A673 (cell line): ENCODE measurements around the gene TSPEAR. TPM values are rescaled to one million over a fixed set of nuclear protein-coding genes. Genes with fewer than 3 reads are reported as not detected.
"Not testable (repeated sequence)": the region's sequence is repeated elsewhere in the genome, so short reads cannot be mapped to it uniquely, and the experiment has no call there.

Source experiments
- BruUV-seq: library from RNA; stranded (reverse); fragments of 400-500 nt; replicated peaks from 2 replicates; lab custom pipeline; 2021; lab: Mats Ljungman, UMichigan
- CTCF ChIA-PET: fragments of 300-600 bp; sonication (Branson Sonifier 250); formaldehyde crosslinking; loops from one replicate; lab custom pipeline; 2022; ENCODE audit warnings: antibody characterized with exemption; lab: Charles Lee
- POLR2A ChIA-PET: fragments of 300-600 bp; sonication (Branson Sonifier 250); formaldehyde crosslinking; loops from one replicate; lab custom pipeline; 2022; ENCODE audit warnings: antibody characterized with exemption; ENCODE audit not compliant: low non-redundant PET; lab: Charles Lee
- DNase-seq: peaks from one replicate; pipeline ENCODE4 v3.0.0-alpha.2; 2015; ENCODE audit warnings: low spot score
- H3K27ac ChIP-seq: fragments of 200-600 bp; sonication (generic); 2 replicates; pipeline ENCODE4 v1.5.1; 2016; ENCODE audit warnings: mixed run types, low read depth, mild to moderate bottlenecking, mixed read lengths, antibody characterized with exemption, low read length; ENCODE audit not compliant: poor library complexity, severe bottlenecking
- H3K27me3 ChIP-seq: fragments of 200-600 bp; sonication (generic); replicated peaks from 2 replicates; pipeline ENCODE4 v1.6.1; 2017; ENCODE audit warnings: mixed run types, low read depth, mild to moderate bottlenecking, mixed read lengths, antibody characterized with exemption, low read length; ENCODE audit not compliant: insufficient read depth, poor library complexity
- H3K36me3 ChIP-seq: fragments of 200-600 bp; sonication (generic); 2 replicates; pipeline ENCODE4 v1.6.1; 2016; ENCODE audit warnings: mixed run types, mild to moderate bottlenecking, mixed read lengths, antibody characterized with exemption, low read length; ENCODE audit not compliant: insufficient read depth, poor library complexity, severe bottlenecking
- H3K4me1 ChIP-seq: fragments of 200-600 bp; sonication (generic); 2 replicates; pipeline ENCODE4 v1.6.1; 2017; ENCODE audit warnings: mixed run types, mild to moderate bottlenecking, mixed read lengths, antibody characterized with exemption, low read length; ENCODE audit not compliant: insufficient read depth, poor library complexity, severe bottlenecking
- H3K4me3 ChIP-seq: fragments of 200-600 bp; sonication (generic); 2 replicates; pipeline ENCODE4 v1.5.1; 2016; ENCODE audit warnings: low read depth, mixed run types, mild to moderate bottlenecking, mixed read lengths, low read length; ENCODE audit not compliant: poor library complexity, severe bottlenecking
- H3K9me3 ChIP-seq: fragments of 200-600 bp; sonication (generic); 2 replicates; pipeline ENCODE4 v1.6.1; 2016; ENCODE audit warnings: mixed run types, low read depth, mild to moderate bottlenecking, mixed read lengths, antibody characterized with exemption, low read length; ENCODE audit not compliant: poor library complexity, severe bottlenecking
- CTCF ChIP-seq: fragments of 300-800, 200-600 bp; sonication (generic); conservative IDR thresholded peaks from 2 replicates; pipeline ENCODE4 v1.5.1; 2017; ENCODE audit warnings: low read depth, mild to moderate bottlenecking, antibody characterized with exemption, low read length, moderate library complexity, mixed read lengths
- EZH2 ChIP-seq: fragments of 200-600 bp; sonication (generic); IDR thresholded peaks from 2 replicates; pipeline ENCODE4 v1.6.1; 2017; ENCODE audit warnings: borderline replicate concordance, low read depth, mild to moderate bottlenecking, mixed read lengths, antibody characterized with exemption, low read length; ENCODE audit not compliant: poor library complexity, severe bottlenecking
- intact Hi-C: fragments of 100-400 bp; cut with micrococcal nuclease; formaldehyde crosslinking; loops from one replicate; pipeline ENCODE4 v1.10.0; 2022; ENCODE audit not compliant: unreplicated experiment
- total RNA-seq: library from RNA; stranded (reverse); gene quantifications from 2 replicates; pipeline ENCODE4 v1.2.3, GENCODE V29; 2021

The TSPEAR gene
- total RNA-seq, 1 experiment from 2014 or later, result 8.3 TPM

DNA sequence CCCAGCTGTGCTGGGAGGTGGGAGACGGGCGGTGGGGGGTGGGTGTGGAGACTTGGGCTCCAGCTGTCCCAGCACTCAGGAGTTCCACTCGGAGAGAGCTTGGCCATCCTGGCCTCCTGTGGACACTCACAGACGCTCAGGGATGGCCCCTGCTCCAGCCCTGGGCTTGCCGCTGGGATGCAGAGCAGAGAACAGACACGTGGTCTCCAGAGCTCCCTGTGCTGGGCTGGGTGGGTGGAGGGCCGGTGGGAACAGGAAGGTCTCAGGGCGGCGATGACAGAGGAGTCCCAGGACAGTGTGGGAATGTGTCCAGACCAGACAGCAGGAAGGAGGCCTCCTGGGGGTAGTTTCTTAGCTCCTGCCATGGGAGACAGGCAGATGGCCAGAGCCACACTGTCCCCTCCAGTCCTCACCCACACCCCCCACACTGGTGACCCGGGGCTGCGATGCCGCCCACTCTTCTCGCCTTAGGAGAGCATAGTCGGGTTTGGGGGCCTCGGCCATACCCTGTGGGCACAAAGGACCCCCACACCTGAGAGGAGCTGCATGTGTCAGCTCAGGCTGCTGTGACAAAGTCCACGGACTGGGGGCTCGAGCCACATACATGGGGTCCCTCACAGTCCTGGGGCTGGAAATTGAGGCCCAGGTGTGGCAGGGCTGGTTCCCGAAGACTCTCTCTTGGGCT lies 82.5 kb downstream of the TSPEAR start:
- ChIA-PET CTCF (no interaction called here), POLR2A (no interaction called here)
- BruUV-seq, result no TSS peak
- Histone ChIP-seq H3K4me3 (no peak overlapping the region), H3K36me3 (no peaks in the 10 kb centered on the region), H3K9me3 (peaks cover 26% of the 10 kb centered on the region), H3K27ac (no peak overlapping the region), H3K4me1 (no peaks in the 10 kb centered on the region), H3K27me3 (no peaks in the 10 kb centered on the region)
- no peak for DNase-seq
- TF ChIP-seq CTCF (no peak), EZH2 (no peak)
- intact Hi-C loops, result no loop called here

DNA sequence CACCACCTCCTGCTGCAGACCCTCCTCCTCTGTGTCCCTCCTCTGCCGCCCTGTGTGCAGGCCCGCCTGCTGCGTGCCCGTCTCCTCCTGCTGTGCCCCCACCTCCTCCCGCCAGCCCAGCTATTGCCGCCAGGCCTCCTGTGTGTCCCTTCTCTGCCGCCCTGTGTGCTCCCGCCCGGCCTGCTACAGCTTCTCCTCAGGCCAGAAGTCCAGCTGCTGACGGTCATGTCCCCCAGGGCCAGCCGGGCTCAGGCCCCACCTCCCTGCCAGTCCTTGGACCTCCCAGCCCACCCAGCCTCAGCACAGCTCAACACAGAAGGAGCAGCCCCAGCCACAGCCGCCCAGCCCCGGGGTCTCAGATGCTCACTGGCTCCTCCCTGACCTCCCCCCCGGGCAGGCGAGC lies 83.5 kb downstream of the TSPEAR start:
- DNase-seq, BruUV-seq, CTCF ChIA-PET, H3K4me3 ChIP-seq, POLR2A ChIA-PET, H3K27ac ChIP-seq, H3K27me3 ChIP-seq, H3K36me3 ChIP-seq, intact Hi-C loops, H3K4me1 ChIP-seq: not testable (repeated sequence)
- peaks cover 36% of the 10 kb centered on the region for H3K9me3 ChIP-seq

DNA sequence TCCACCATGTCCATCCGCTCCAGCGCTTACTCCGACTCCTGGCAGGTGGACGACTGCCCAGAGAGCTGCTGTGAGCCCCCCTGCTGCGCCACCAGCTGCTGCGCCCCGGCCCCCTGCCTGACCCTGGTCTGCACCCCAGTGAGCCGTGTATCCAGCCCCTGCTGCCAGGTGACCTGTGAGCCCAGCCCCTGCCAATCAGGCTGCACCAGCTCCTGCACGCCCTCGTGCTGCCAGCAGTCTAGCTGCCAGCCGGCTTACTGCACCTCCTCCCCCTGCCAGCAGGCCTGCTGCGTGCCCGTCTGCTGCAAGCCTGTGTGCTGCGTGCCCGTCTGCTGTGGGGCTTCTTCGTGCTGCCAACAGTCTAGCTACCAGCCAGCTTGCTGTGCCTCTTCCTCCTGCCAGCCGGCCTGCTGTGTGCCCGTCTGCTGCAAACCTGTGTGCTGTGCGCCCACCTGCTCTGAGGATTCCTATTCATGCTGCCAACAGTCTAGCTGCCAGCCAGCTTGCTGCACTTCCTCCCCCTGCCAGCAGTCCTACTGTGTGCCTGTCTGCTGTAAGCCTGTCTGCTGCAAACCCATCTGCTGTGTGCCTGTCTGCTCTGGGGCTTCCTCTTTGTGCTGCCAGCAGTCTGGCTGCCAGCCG lies 84.1 kb downstream of the TSPEAR start:
- POLR2A ChIA-PET, H3K36me3 ChIP-seq, H3K4me3 ChIP-seq, DNase-seq, H3K4me1 ChIP-seq, H3K27ac ChIP-seq, BruUV-seq, H3K27me3 ChIP-seq, CTCF ChIA-PET, intact Hi-C loops: not testable (repeated sequence)
- H3K9me3 ChIP-seq, result peaks cover 35% of the 10 kb centered on the region

- H3K4me1 ChIP-seq, result no peaks in the 10 kb centered on the region
- no peaks in the 10 kb centered on the region for H3K36me3 ChIP-seq
- DNase-seq, result no peak
- no peak within 1 kb of the TSS for H3K27ac ChIP-seq
- POLR2A ChIA-PET, result no interaction called here
- H3K4me3 ChIP-seq, result no peak within 1 kb of the TSS
- TF ChIP-seq EZH2, result no peak
- no peak for TF ChIP-seq CTCF
- peaks cover 29% of the 10 kb centered on the region for H3K9me3 ChIP-seq
- no TSS peak for BruUV-seq
- CTCF ChIA-PET, result no interaction called here
- intact Hi-C loops, result no loop called here
- H3K27me3 ChIP-seq, result no peaks in the 10 kb centered on the region
Measured at GRCh38 chr21:44626673-44627143, 84.7 kb downstream of the TSPEAR start, which contains the start of gene KRTAP10-9. Gene KRTAP10-9 (plus strand): TSS chr21:44627093. CDS start chr21:44627172, 79 bp downstream.
